ENCODE data around the gene RALBP1. TPM values are rescaled to one million over a fixed set of nuclear protein-coding genes. Genes with fewer than 3 reads are reported as not detected.

RALBP1 gene
- total and polyA plus RNA-seq, 2 of the 4 experiments (the other 2 are of a cell fraction) = 30.6 to 38.2 TPM

- Histone ChIP-seq H3K79me1 (ENCODE audit: low read depth in 1 of 2, low read length in 2 of 2) (peaks cover 24 to 31% of the 10 kb centered on the region in 2 experiments), H2BK20ac (ENCODE audit: low read depth, low read length) (no peak overlapping the region), H3K4me1 (ENCODE audit: control insufficient read depth, insufficient read depth, low read length) (0 out of 2 replicates have a peak, but pooled peaks cover 2% of the 10 kb centered on the region), H2BK120ac (ENCODE audit: low read depth, low read length) (no peak overlapping the region), H3K4me3 (ENCODE audit: insufficient read depth, low read depth, low read length) (no peak overlapping the region), H4K20me1 (ENCODE audit: insufficient read depth, low read length) (no peaks in the 10 kb centered on the region), H3K14ac (replicated peaks; ENCODE audit: low read depth, low read length) (no peak overlapping the region), H4K8ac (ENCODE audit: low read depth in 2 of 2, low read length in 2 of 2) (no peak overlapping the region), H2BK5ac (ENCODE audit: low read depth, low read length, poor library complexity, severe bottlenecking) (no peak overlapping the region), H2AK5ac (ENCODE audit: low read depth, low read length) (no peak overlapping the region), H3K27me3 (ENCODE audit: control insufficient read depth, insufficient read depth, low read length) (no peaks in the 10 kb centered on the region), H3K4me2 (ENCODE audit: low read depth, low read length) (no peak overlapping the region), H3K9ac (ENCODE audit: low read depth, low read length) (no peak overlapping the region), H3K9me3 (ENCODE audit: control insufficient read depth, insufficient read depth, low read length) (no peaks in the 10 kb centered on the region), H2AFZ (replicated peaks; ENCODE audit: low read length, poor library complexity) (no peak overlapping the region), H3K56ac (ENCODE audit: extremely low read depth, insufficient read depth, low read length) (no peak overlapping the region), H3K18ac (ENCODE audit: low read depth, low read length) (no peak overlapping the region), H3K9me1 (ENCODE audit: insufficient read depth, low read length) (0 out of 2 replicates have a peak, but pooled peaks cover 3% of the 10 kb centered on the region), H3K36me3 (ENCODE audit: control insufficient read depth, insufficient read depth, low read length) (peaks cover 19% of the 10 kb centered on the region), H3K23ac (ENCODE audit: low read depth, low read length) (no peak overlapping the region), H3K4ac (ENCODE audit: low read depth, low read length) (no peak overlapping the region), H2AK9ac (replicated peaks; ENCODE audit: low read depth, low read length, poor library complexity) (no peak overlapping the region), H2BK15ac (ENCODE audit: low read depth, low read length) (no peak overlapping the region), H4K91ac (ENCODE audit: insufficient read depth, low read depth, low read length) (no peak overlapping the region), H3K27ac (ENCODE audit: insufficient read depth, low read length) (no peak overlapping the region), H4K5ac (ENCODE audit: low read depth, low read length) (no peak overlapping the region)
- ChIA-PET CTCF (no interaction called here), POLR2A (ENCODE audit: unreplicated experiment) (no interaction called here)
- no peak for DNase-seq
- no peak for TF ChIP-seq MAFK (IDR thresholded peaks at IDR 0.05; ENCODE audit: low read depth, low read length)
- no peak for TF ChIP-seq SMC3 (IDR thresholded peaks at IDR 0.05; ENCODE audit: low read depth, low read length)
- no peak for TF ChIP-seq ELK1 (IDR thresholded peaks at IDR 0.05; ENCODE audit: borderline replicate concordance, low read depth, low read length)
- TF ChIP-seq CTCF (conservative IDR thresholded peaks at IDR 0.05; ENCODE audit: low read depth, low read length) = no peak
- TF ChIP-seq CEBPB (IDR thresholded peaks at IDR 0.05; ENCODE audit: low read depth, low read length) = no peak
- TF ChIP-seq NFE2L2 (IDR thresholded peaks at IDR 0.05; ENCODE audit: low read depth, low read length) = no peak
- TF ChIP-seq RFX5 (IDR thresholded peaks at IDR 0.05; ENCODE audit: low read depth, low read length) = no peak
- TF ChIP-seq BHLHE40 (IDR thresholded peaks at IDR 0.05; ENCODE audit: low read depth, low read length) = no peak
- TF ChIP-seq RCOR1 (IDR thresholded peaks at IDR 0.05; ENCODE audit: insufficient replicate concordance, low read length) = no peak
- TF ChIP-seq POLR2A (IDR thresholded peaks at IDR 0.05; ENCODE audit: low read depth, low read length) = no peak
- no peak for TF ChIP-seq CHD1 (IDR thresholded peaks at IDR 0.05; ENCODE audit: low read depth, low read length)
- no peak for TF ChIP-seq MAZ (IDR thresholded peaks at IDR 0.05; ENCODE audit: borderline replicate concordance, low read depth, low read length)
- no peak for TF ChIP-seq RAD21 (IDR thresholded peaks at IDR 0.05; ENCODE audit: low read length)
- no peak for TF ChIP-seq USF2 (IDR thresholded peaks at IDR 0.05; ENCODE audit: low read depth, low read length)
- no peak for TF ChIP-seq FOS (IDR thresholded peaks at IDR 0.05; ENCODE audit: low read depth, low read length)
- no peak for TF ChIP-seq MXI1 (IDR thresholded peaks at IDR 0.05; ENCODE audit: borderline replicate concordance, low read depth, low read length)
- dilution Hi-C loops (cut with HindIII; ENCODE audit: low sequenced_read_pairs, unreplicated experiment) (no loop called here), intact Hi-C loops (cut with micrococcal nuclease) (no loop called here), in situ Hi-C loops (cut with MboI; ENCODE audit: low sequenced_read_pairs) (loop anchor here (5.0 kb wide), 1 partner anchor 49 kb away; the partner anchor contains the start of gene RALBP1)
- BruUV-seq (replicated peaks) = no TSS peak
- no peak for ATAC-seq (ENCODE audit: low read depth)
These were observed 51.1 kb downstream of the RALBP1 start for GRCh38 chr18:9526458-9526857.
